Stimulated activated CD4-positive, alpha-beta T cell treated with anti-CD3 and anti-CD28 coated beads, Interleukin-4, amount 100 ng/mL, for 48 hours (primary cell): ENCODE measurements around the gene GNGT1.

Source experiments
- DNase-seq, 2 donors: peaks; one replicate each; pipeline ENCODE4 v3.0.0-alpha.2; 2020; ENCODE audit warnings: low read depth in 2 of 2

Gene GNGT1

GRCh38 chr7:93938293-93938692 lies 31.9 kb downstream of the GNGT1 start:
- no peak for DNase-seq

- no peak for DNase-seq
Measured at GRCh38 chr7:93941945-93942344, 35.6 kb downstream of the GNGT1 start.

- DNase-seq = no peak
Measured at GRCh38 chr7:93943816-93944540, 37.6 kb downstream of the GNGT1 start.

- no peak for DNase-seq
Measured at GRCh38 chr7:93944673-93945072, 38.3 kb downstream of the GNGT1 start.

- no peak for DNase-seq
Measured at GRCh38 chr7:93945083-93945482, 38.7 kb downstream of the GNGT1 start.

- DNase-seq = no peak
Measured at GRCh38 chr7:93945756-93946535, 39.6 kb downstream of the GNGT1 start.

GRCh38 chr7:93948106-93948505 lies 41.7 kb downstream of the GNGT1 start:
- no peak for DNase-seq

- no peak for DNase-seq
Measured at GRCh38 chr7:93948873-93949272, 42.5 kb downstream of the GNGT1 start.

GRCh38 chr7:93949423-93949822 lies 43.1 kb downstream of the GNGT1 start:
- DNase-seq = no peak

GRCh38 chr7:93955304-93955703 lies 48.9 kb downstream of the GNGT1 start:
- no peak for DNase-seq

- no peak for DNase-seq
Measured at GRCh38 chr7:93957767-93958166, 51.4 kb downstream of the GNGT1 start.

GRCh38 chr7:93958216-93958615 lies 51.8 kb downstream of the GNGT1 start:
- DNase-seq = no peak

- DNase-seq = no peak
Measured at GRCh38 chr7:93958651-93959050, 52.3 kb downstream of the GNGT1 start.
